SH-SY5Y (cell line): ENCODE results near the gene ADAMTS18.

Experiments
- GATA2 ChIP-seq: IDR thresholded peaks from 2 replicates; pipeline ENCODE4 v1.6.1; 2011; ENCODE audit warnings: mild to moderate bottlenecking, low read depth, low read length
- GATA3 ChIP-seq: IDR thresholded peaks from 2 replicates; pipeline ENCODE4 v1.6.1; 2011; ENCODE audit warnings: low read depth, mild to moderate bottlenecking, low read length, moderate library complexity

ADAMTS18 gene

GRCh38 chr16:77393955-77394354 lies 40.9 kb downstream of the ADAMTS18 start:
- TF ChIP-seq GATA2: no peak
- TF ChIP-seq GATA3: no peak

GRCh38 chr16:77387815-77388209 lies 47.0 kb downstream of the ADAMTS18 start:
- TF ChIP-seq GATA2 (no peak), GATA3 (no peak)

GRCh38 chr16:77386831-77387814 lies 47.7 kb downstream of the ADAMTS18 start:
- no peak for TF ChIP-seq GATA3
- no peak for TF ChIP-seq GATA2

- TF ChIP-seq GATA2: no peak
- no peak for TF ChIP-seq GATA3
Observed at GRCh38 chr16:77385481-77385880, 49.4 kb downstream of the ADAMTS18 start.

- TF ChIP-seq GATA3: no peak
- no peak for TF ChIP-seq GATA2
Observed at GRCh38 chr16:77383606-77384187, 51.1 kb downstream of the ADAMTS18 start.

- TF ChIP-seq GATA3 (no peak), GATA2 (no peak)
Observed at GRCh38 chr16:77376358-77376757, 58.5 kb downstream of the ADAMTS18 start.

GRCh38 chr16:77375396-77375795 lies 59.4 kb downstream of the ADAMTS18 start:
- TF ChIP-seq GATA2 (no peak), GATA3 (no peak)

GRCh38 chr16:77374384-77374783 lies 60.5 kb downstream of the ADAMTS18 start:
- TF ChIP-seq GATA2: no peak
- no peak for TF ChIP-seq GATA3

GRCh38 chr16:77373726-77374125 lies 61.1 kb downstream of the ADAMTS18 start:
- TF ChIP-seq GATA3 (no peak), GATA2 (no peak)

- TF ChIP-seq GATA3: no peak
- no peak for TF ChIP-seq GATA2
Observed at GRCh38 chr16:77364770-77365169, 70.1 kb downstream of the ADAMTS18 start.

GRCh38 chr16:77359065-77359502 lies 75.8 kb downstream of the ADAMTS18 start:
- TF ChIP-seq GATA2 (no peak), GATA3 (no peak)

GRCh38 chr16:77353587-77354263 lies 81.1 kb downstream of the ADAMTS18 start:
- no peak for TF ChIP-seq GATA2
- TF ChIP-seq GATA3: no peak

GRCh38 chr16:77344341-77344740 lies 90.5 kb downstream of the ADAMTS18 start:
- TF ChIP-seq GATA2 (no peak), GATA3 (no peak)

GRCh38 chr16:77336637-77337036 lies 98.2 kb downstream of the ADAMTS18 start:
- TF ChIP-seq GATA2: no peak
- TF ChIP-seq GATA3: no peak
